A549 (cell line): ENCODE data around the gene SNAP29. TPM values are rescaled to one million over a fixed set of nuclear protein-coding genes. Genes with fewer than 3 reads are reported as not detected.
"Not testable (repeated sequence)": the region's sequence is repeated elsewhere in the genome, so short reads cannot be mapped to it uniquely, and the experiment has no call there.

Experiments
- ATAC-seq, 2 experiments: fragments of 200-7000 bp in 1 of 2; fragments of >200 bp in 1 of 2; cut with Nextera tagmentation in 1 of 2; cut with Tn5 transposase in 1 of 2; 3 replicates each; pipeline versions ENCODE4 v1.8.0 to v1.9.1; 2018 to 2020; ENCODE audit warnings: mild to moderate bottlenecking in 1 of 2, moderate library complexity in 1 of 2
- CTCF ChIA-PET: fragments of 300-600 bp; sonication (Branson Sonifier 250); formaldehyde crosslinking; extraction: SDS; loops from one replicate; lab custom pipeline; 2021; ENCODE audit warnings: antibody characterized with exemption, inconsistent platforms; lab: Yijun Ruan, JAX
- POLR2A ChIA-PET: fragments of 350-600 bp; formaldehyde crosslinking; extraction: SDS; loops from one replicate; lab custom pipeline; 2021; ENCODE audit warnings: antibody characterized with exemption, inconsistent platforms; lab: Yijun Ruan, JAX
- DNase-seq, 2 experiments: peaks; one replicate each; pipeline versions ENCODE4 v3.0.0 to v3.0.0-alpha.2; 2011 to 2016; ENCODE audit warnings: low read depth in 1 of 2, low spot score in 1 of 2
- FAIRE-seq: peaks from 2 replicates; lab custom pipeline; 2011; peaks lifted over from hg19 to GRCh38; lab: Jason Lieb, UNC
- H3K27ac ChIP-seq, 2 experiments: fragments of >200 bp; sonication (Bioruptor Twin); formaldehyde crosslinking; 3 replicates each; pipeline ENCODE4 v1.5.1; 2016 to 2017
- H3K4me1 ChIP-seq: fragments of >200 bp; sonication (Bioruptor Twin); formaldehyde crosslinking; 3 replicates; pipeline ENCODE4 v1.6.1; 2016
- H3K4me2 ChIP-seq: fragments of >200 bp; sonication (Bioruptor Twin); formaldehyde crosslinking; 3 replicates; pipeline ENCODE4 v1.6.1; 2016
- H3K4me3 ChIP-seq: fragments of >200 bp; sonication (Bioruptor Twin); formaldehyde crosslinking; 3 replicates; pipeline ENCODE4 v1.5.1; 2016
- H3K9me3 ChIP-seq: fragments of >200 bp; sonication (Bioruptor Twin); formaldehyde crosslinking; 3 replicates; pipeline ENCODE4 v1.6.1; 2016
- BHLHE40 ChIP-seq: IDR thresholded peaks from 2 replicates; pipeline ENCODE4 v1.6.1; 2012; ENCODE audit warnings: low read depth, low read length, inconsistent platforms
- EHMT2 ChIP-seq: fragments of 200-600 bp; sonication (generic); IDR thresholded peaks from 2 replicates; pipeline ENCODE4 v1.6.1; 2016; ENCODE audit warnings: antibody characterized with exemption, low read depth, mild to moderate bottlenecking, moderate library complexity
- ESRRA ChIP-seq: fragments of 150-350 bp; IDR thresholded peaks from 2 replicates; pipeline ENCODE4 v1.6.1; 2014; ENCODE audit warnings: mild to moderate bottlenecking, low read length, borderline replicate concordance
- FOXS1 ChIP-seq: fragments of 250-450 bp; sonication (Bioruptor Pico); IDR thresholded peaks from 2 replicates; pipeline ENCODE4 v1.5.0; 2020; ENCODE audit warnings: mild to moderate bottlenecking, moderate library complexity
- HOXB5 ChIP-seq: fragments of 250-450 bp; sonication (Bioruptor Pico); IDR thresholded peaks from 2 replicates; pipeline ENCODE4 v1.5.0; 2020; ENCODE audit warnings: mild to moderate bottlenecking, moderate library complexity
- MAFK ChIP-seq: fragments of 450-650 bp; IDR thresholded peaks from 2 replicates; pipeline ENCODE4 v1.6.1; 2014; ENCODE audit not compliant: partially characterized antibody
- NFE2L2 ChIP-seq: fragments of 150-350 bp; conservative IDR thresholded peaks from 2 replicates; pipeline ENCODE4 v1.6.1; 2014; ENCODE audit warnings: low read length
- PBX3 ChIP-seq: IDR thresholded peaks from 2 replicates; pipeline ENCODE4 v1.6.1; 2012
- POLR2A ChIP-seq: IDR thresholded peaks from 2 replicates; pipeline ENCODE4 v1.6.1; 2012; ENCODE audit warnings: mild to moderate bottlenecking, low read length
- RFX5 ChIP-seq: fragments of 450-650 bp; IDR thresholded peaks from 2 replicates; pipeline ENCODE4 v1.7.1; 2014; ENCODE audit warnings: antibody characterized with exemption, mild to moderate bottlenecking, moderate library complexity
- SMC3 ChIP-seq: fragments of >200 bp; sonication (Bioruptor Twin); formaldehyde crosslinking; IDR thresholded peaks from 3 replicates; pipeline ENCODE4 v1.6.1; 2018; ENCODE audit warnings: inconsistent platforms
- TP53 ChIP-seq: fragments of 250-450 bp; sonication (Bioruptor Pico); IDR thresholded peaks from 2 replicates; pipeline ENCODE4 v1.5.0; 2021; ENCODE audit warnings: mild to moderate bottlenecking, moderate library complexity
- USF2 ChIP-seq: fragments of 450-650 bp; IDR thresholded peaks from 2 replicates; pipeline ENCODE4 v1.6.1; 2014; ENCODE audit warnings: antibody characterized with exemption
- ZSCAN20 ChIP-seq: fragments of 250-450 bp; sonication (Bioruptor Pico); IDR thresholded peaks from 2 replicates; pipeline ENCODE4 v1.8.0; 2022; ENCODE audit warnings: mild to moderate bottlenecking, moderate library complexity
- WGBS: methylation state at CpG from one replicate; pipeline ENCODE4 v1.1.6; 2017; ENCODE audit errors: missing lambda C conversion rate; 5-methylcytosine and 5-hydroxymethylcytosine counted together
- polyA plus RNA-seq, 4 experiments: library from polyadenylated mRNA; depleted of rRNA in 3 of 4; stranded (reverse); fragments of >200 nt; fragmentation: RNase III in 1 of 4; extraction: RNeasy Plus Mini Kit Qiagen cat#74134 plus additional on column Dnase treatment in 1 of 4; gene quantifications; 2 replicates in 3 of 4; 3 replicates in 1 of 4; pipeline ENCODE4 v1.2.3, GENCODE V29; 2011 to 2017

The SNAP29 gene
- polyA plus RNA-seq, 2 of the 4 experiments (the other 2 are of a cell fraction), result 14.2 to 20.1 TPM

- H3K4me2 ChIP-seq, result no peak overlapping the region
- H3K27ac ChIP-seq, result no peak overlapping the region
- WGBS, result 94% methylated on average over 6 of the region's 6 CpGs
- no peak overlapping the region for H3K4me3 ChIP-seq
- peaks cover 2% of the 10 kb centered on the region for H3K4me1 ChIP-seq
- ChIA-PET CTCF (interaction anchor here (0.9 kb wide), 1 partner anchor 26 kb away, joined by 5 read pairs; the partner anchor contains the start of gene CRKL), POLR2A (no interaction called here)
- ATAC-seq (no peak), DNase-seq (no peak), FAIRE-seq (no peak)
- TF ChIP-seq RFX5 (no peak), HOXB5 (CRISPR knock-in tag) (no peak), PBX3 (no peak)
- no peaks in the 10 kb centered on the region for H3K9me3 ChIP-seq
These were observed 32.2 kb downstream of the SNAP29 start for GRCh38 chr22:20890975-20891374.

- 75% methylated on average over 6 of the region's 7 CpGs for WGBS
- FAIRE-seq, DNase-seq, H3K4me3 ChIP-seq, H3K27ac ChIP-seq, POLR2A ChIA-PET, H3K9me3 ChIP-seq, H3K4me1 ChIP-seq, H3K4me2 ChIP-seq, ATAC-seq: not testable (repeated sequence)
- CTCF ChIA-PET, result interaction anchor here (5.9 kb wide), 1 partner anchor 12 kb away, joined by 32 read pairs; no protein-coding TSS in a partner anchor
These were observed 38.9 kb downstream of the SNAP29 start for GRCh38 chr22:20897737-20898136.

- no peak for ATAC-seq
- no peak for FAIRE-seq
- WGBS, result 68% methylated on average over 7 of the region's 7 CpGs
- H3K4me2 ChIP-seq, result no peak overlapping the region
- H3K27ac ChIP-seq, result no peak overlapping the region
- ChIA-PET POLR2A (no interaction called here), CTCF (interaction anchor here (0.6 to 5.9 kb wide), 4 partner anchors 10 to 61 kb away, joined by 3 to 32 read pairs (median 4); no protein-coding TSS in a partner anchor)
- no peaks in the 10 kb centered on the region for H3K9me3 ChIP-seq
- no peak for DNase-seq
- peaks cover 9% of the 10 kb centered on the region for H3K4me1 ChIP-seq
- H3K4me3 ChIP-seq, result no peak overlapping the region
- TF ChIP-seq POLR2A (no peak), TP53 (CRISPR knock-in tag) (no peak), BHLHE40 (no peak)
These were observed 41.1 kb downstream of the SNAP29 start for GRCh38 chr22:20899827-20900423.

GRCh38 chr22:20901093-20902033, 42.6 kb downstream of the SNAP29 start:
- CTCF ChIA-PET, result interaction anchor here (5.9 kb wide), 1 partner anchor 16 kb away, joined by 32 read pairs; no protein-coding TSS in a partner anchor
- peaks cover 23% of the 10 kb centered on the region for H3K4me1 ChIP-seq
- WGBS, result 90% methylated on average over 18 of the region's 18 CpGs
- not testable (repeated sequence) for H3K9me3 ChIP-seq, FAIRE-seq, H3K4me2 ChIP-seq, H3K27ac ChIP-seq, H3K4me3 ChIP-seq, ATAC-seq, DNase-seq
- POLR2A ChIA-PET, result interaction anchor here (0.6 kb wide), 1 partner anchor 16 kb away, joined by 3 read pairs; the partner anchor contains the start of gene CRKL

GRCh38 chr22:20903093-20903492, 44.3 kb downstream of the SNAP29 start:
- DNase-seq (no peak), ATAC-seq (no peak), FAIRE-seq (no peak)
- 95% methylated on average over 2 of the region's 2 CpGs for WGBS
- no peak overlapping the region for H3K4me2 ChIP-seq
- no peaks in the 10 kb centered on the region for H3K9me3 ChIP-seq
- H3K4me3 ChIP-seq, result no peak overlapping the region
- H3K4me1 ChIP-seq, result peaks cover 23% of the 10 kb centered on the region
- CTCF ChIA-PET, result interaction anchor here (0.7 to 5.0 kb wide), 3 partner anchors 13 to 30 kb away, joined by 3 to 31 read pairs (median 27); partner anchors contain the start of gene CRKL
- TF ChIP-seq EHMT2, result no peak
- TF ChIP-seq MAFK, result no peak
- TF ChIP-seq ZSCAN20 (CRISPR knock-in tag), result no peak
- TF ChIP-seq SMC3, result no peak
- TF ChIP-seq USF2, result no peak
- no peak for TF ChIP-seq FOXS1 (CRISPR knock-in tag)
- TF ChIP-seq NFE2L2, result no peak
- no peak for TF ChIP-seq ESRRA
- H3K27ac ChIP-seq, result 0 out of 6 replicates have a peak overlapping the region, but pooled peaks of 1 of the 2 experiments have one; percentile 39
- POLR2A ChIA-PET, result no interaction called here
